ENCODE measurements around the gene NDUFAF7. TPM values are rescaled to one million over a fixed set of nuclear protein-coding genes. Genes with fewer than 3 reads are reported as not detected.
"Not testable (repeated sequence)": the region's sequence is repeated elsewhere in the genome, so short reads cannot be mapped to it uniquely, and the experiment has no call there.

Gene NDUFAF7
- total and polyA plus RNA-seq, 12 donors: 15.4 to 42.5 (median 28.7) TPM

- H3K27me3 ChIP-seq: no peaks in the 10 kb centered on the region
- no peak for DNase-seq
- peaks cover 0 to 75% of the 10 kb centered on the region in 2 donors for H3K36me3 ChIP-seq (replicated peaks in 1 of 2)
- WGBS, 4 donors: 77 to 86% (median 81%) methylated on average over 4 of the region's 4 CpGs
- H3K4me1 ChIP-seq (replicated peaks in 1 of 2): peaks cover 4 to 9% of the 10 kb centered on the region in 2 donors
- TF ChIP-seq CTCF (IDR thresholded peaks at IDR 0.05) (no peak), POLR2A (IDR thresholded peaks at IDR 0.05) (no peak)
- no peak overlapping the region for H3K4me3 ChIP-seq
- H3K9me3 ChIP-seq (replicated peaks in 1 of 3): no peaks in the 10 kb centered on the region
- no peak overlapping the region for H3K27ac ChIP-seq
- intact Hi-C loops (cut with DNase I): no loop called here
These were observed 12.4 kb upstream of the NDUFAF7 start for GRCh38 chr2:37219046-37219445.

GRCh38 chr2:37223131-37223530 is 8.3 kb upstream of the NDUFAF7 start:
- intact Hi-C loops (cut with DNase I): no loop called here
- H3K36me3 ChIP-seq (replicated peaks in 1 of 2): peaks cover 0 to 57% of the 10 kb centered on the region in 2 donors
- TF ChIP-seq CTCF (IDR thresholded peaks at IDR 0.05): no peak
- TF ChIP-seq POLR2A (IDR thresholded peaks at IDR 0.05): no peak

DNA sequence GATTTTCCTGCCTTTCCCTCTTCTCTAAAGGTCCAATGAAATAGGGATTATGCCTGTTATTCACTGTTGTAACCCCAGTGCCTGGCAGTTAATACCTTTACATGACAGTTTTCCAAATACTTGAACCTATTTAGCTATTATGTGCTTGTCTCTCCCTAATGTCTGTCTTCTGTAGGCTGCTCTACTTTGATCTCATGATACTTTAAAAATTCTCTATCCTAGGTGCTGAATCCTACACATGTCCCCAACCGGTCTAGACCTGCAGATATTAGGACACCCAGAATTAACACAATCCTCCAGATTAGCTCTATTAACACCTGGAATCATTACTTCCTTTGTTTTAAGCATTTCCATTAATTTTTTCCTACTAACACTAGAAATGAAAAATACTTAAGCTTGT is 7.4 kb upstream of the NDUFAF7 start:
- Histone ChIP-seq H3K4me1 (replicated peaks in 1 of 2) (peaks cover 4 to 22% of the 10 kb centered on the region in 2 donors), H3K27me3 (no peaks in the 10 kb centered on the region), H3K4me3 (no peak overlapping the region), H3K27ac (no peak overlapping the region), H3K9me3 (replicated peaks in 1 of 3) (no peaks in the 10 kb centered on the region), H3K36me3 (replicated peaks in 1 of 2) (peaks cover 0 to 52% of the 10 kb centered on the region in 2 donors)
- 91 to 96% (median 92%) methylated on average over 1 of the region's 1 CpG for WGBS, 4 donors
- no peak for TF ChIP-seq POLR2A (IDR thresholded peaks at IDR 0.05)
- TF ChIP-seq CTCF (IDR thresholded peaks at IDR 0.05): no peak
- intact Hi-C loops (cut with DNase I): no loop called here
- DNase-seq: no peak

More at GRCh38 chr2:37223131-37223530, 8.3 kb upstream of the NDUFAF7 start:
- Histone ChIP-seq H3K27ac (no peak overlapping the region), H3K27me3 (no peaks in the 10 kb centered on the region), H3K4me1 (replicated peaks in 1 of 2) (peaks cover 4 to 19% of the 10 kb centered on the region in 2 donors), H3K4me3 (no peak overlapping the region), H3K9me3 (replicated peaks in 1 of 3) (no peaks in the 10 kb centered on the region)
- 55 to 74% (median 65%) methylated on average over 4 of the region's 4 CpGs for WGBS, 4 donors
- DNase-seq: peak in 6 of 7 donors; percentile 19 to 68 (median 50)

DNA sequence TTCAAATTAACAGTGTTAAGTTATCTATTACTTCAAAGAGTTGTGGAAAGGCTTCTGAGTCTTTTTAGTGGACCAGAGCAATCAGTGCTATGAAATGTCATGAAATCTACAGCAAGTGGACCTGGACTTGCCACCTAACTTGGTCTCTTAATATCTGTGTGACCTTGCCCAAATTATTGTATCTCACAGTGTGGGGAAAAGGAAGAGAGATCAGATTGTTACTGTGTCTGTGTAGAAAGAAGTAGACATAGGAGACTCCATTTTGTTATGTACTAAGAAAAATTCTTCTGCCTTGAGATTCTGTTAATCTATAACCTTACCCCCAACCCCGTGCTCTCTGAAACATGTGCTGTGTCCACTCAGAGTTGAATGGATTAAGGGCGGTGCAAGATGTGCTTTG is 6.3 kb upstream of the NDUFAF7 start:
- H3K9me3 ChIP-seq (replicated peaks in 1 of 3); H3K4me3 ChIP-seq; intact Hi-C loops (cut with DNase I); H3K27me3 ChIP-seq; H3K27ac ChIP-seq; DNase-seq: not testable (repeated sequence)
- 80% methylated on average over 1 of the region's 2 CpGs; no CpG with 5 or more reads in 3 of the 4 donors for WGBS, 4 donors
- H3K36me3 ChIP-seq (replicated peaks in 1 of 2): peaks cover 0 to 44% of the 10 kb centered on the region in 2 donors
- peaks cover 11 to 33% of the 10 kb centered on the region in 2 donors for H3K4me1 ChIP-seq (replicated peaks in 1 of 2)

GRCh38 chr2:37226863-37227262 is 4.6 kb upstream of the NDUFAF7 start:
- DNase-seq: no peak
- WGBS, 4 donors: 95 to 98% (median 98%) methylated on average over 4 of the region's 4 CpGs
- Histone ChIP-seq H3K4me3 (no peak overlapping the region), H3K4me1 (replicated peaks in 1 of 2) (peaks cover 16 to 40% of the 10 kb centered on the region in 2 donors), H3K27ac (no peak overlapping the region), H3K36me3 (replicated peaks in 1 of 2) (peaks cover 0 to 29% of the 10 kb centered on the region in 2 donors), H3K27me3 (no peaks in the 10 kb centered on the region), H3K9me3 (replicated peaks in 1 of 3) (no peaks in the 10 kb centered on the region)
- no peak for TF ChIP-seq CTCF (IDR thresholded peaks at IDR 0.05)
- no peak for TF ChIP-seq POLR2A (IDR thresholded peaks at IDR 0.05)
- intact Hi-C loops (cut with DNase I): no loop called here
